ENCODE data around the gene CEACAM8. TPM values are rescaled to one million over a fixed set of nuclear protein-coding genes. Genes with fewer than 3 reads are reported as not detected.

Gene CEACAM8
- total and polyA plus RNA-seq, 2 donors (not counting 1 experiment from before 2014, with no cell fraction given) = not detected

GRCh38 chr19:42626181-42626580 lies 31.5 kb upstream of the CEACAM8 start:
- Mint-ChIP-seq H3K27me3 (peaks cover 37% of the 10 kb centered on the region), H3K4me3 (no peak overlapping the region), H3K4me1 (no peaks in the 10 kb centered on the region), H3K9me3 (ENCODE audit: insufficient read depth) (no peaks in the 10 kb centered on the region), H3K27ac (no peak overlapping the region)
- WGBS (ENCODE audit: insufficient coverage) = no CpG with 5 or more reads among the region's 2 CpGs
- Histone ChIP-seq H3K79me2 (ENCODE audit: control insufficient read depth, insufficient read depth, low read length) (no peaks in the 10 kb centered on the region), H3K9me3 (ENCODE audit: control extremely low read depth in 1 of 3, control insufficient read depth in 2 of 3, insufficient read depth in 1 of 3, low read length in 2 of 3) (peaks cover 0 to 3% (median 0%) of the 10 kb centered on the region in 3 donors), H3K36me3 (replicated peaks in 1 of 2; ENCODE audit: control extremely low read depth in 1 of 2, control insufficient read depth in 1 of 2, extremely low read depth in 1 of 2, insufficient read depth in 2 of 2, low read length in 1 of 2) (no peaks in the 10 kb centered on the region), H3K9ac (ENCODE audit: low read length) (no peak overlapping the region), H4K20me1 (ENCODE audit: control insufficient read depth, insufficient read depth, low read length, poor library complexity, severe bottlenecking) (no peaks in the 10 kb centered on the region), H3K4me1 (ENCODE audit: control insufficient read depth in 2 of 2, insufficient read depth in 2 of 2, low read length in 2 of 2) (no peaks in the 10 kb centered on the region), H3K27ac (ENCODE audit: low read length in 2 of 2) (no peak overlapping the region), H2AFZ (ENCODE audit: insufficient read depth, low read depth, low read length, poor library complexity, severe bottlenecking) (no peak overlapping the region), H3K4me2 (replicated peaks; ENCODE audit: low read depth, low read length, poor library complexity, severe bottlenecking) (no peak overlapping the region), H3K4me3 (ENCODE audit: control extremely low read depth in 1 of 5, extremely low read depth in 1 of 5, insufficient read depth in 1 of 5, low read depth in 2 of 5, low read length in 4 of 5) (no peak overlapping the region), H3K27me3 (replicated peaks in 1 of 4; ENCODE audit: control extremely low read depth in 1 of 4, control insufficient read depth in 3 of 4, insufficient read depth in 4 of 4, low read length in 3 of 4) (peaks cover 0 to 3% (median 1%) of the 10 kb centered on the region in 4 experiments)
- TF ChIP-seq CTCF (IDR thresholded peaks at IDR 0.05) (no peak), EZH2 (IDR thresholded peaks at IDR 0.05; ENCODE audit: borderline replicate concordance, insufficient read depth, low read depth, low read length, poor library complexity, severe bottlenecking) (no peak)
- intact Hi-C loops (cut with micrococcal nuclease) = no loop called here
- ATAC-seq (ENCODE audit: low read depth) = no peak
- DNase-seq = no peak
- CTCF ChIA-PET = interaction anchor here (2.0 kb wide), 1 partner anchor 10 kb away, joined by 5 read pairs; no protein-coding TSS in a partner anchor
- POLR2A ChIA-PET = no interaction called here

GRCh38 chr19:42619271-42619670 lies 24.5 kb upstream of the CEACAM8 start:
- ChIA-PET POLR2A (no interaction called here), CTCF (no interaction called here)
- peaks cover 0 to 2% (median 0%) of the 10 kb centered on the region in 4 experiments for H3K27me3 ChIP-seq (replicated peaks in 1 of 4; ENCODE audit: control extremely low read depth in 1 of 4, control insufficient read depth in 3 of 4, insufficient read depth in 4 of 4, low read length in 3 of 4)
- H3K9ac ChIP-seq (ENCODE audit: low read length) = no peak overlapping the region
- DNase-seq = no peak
- TF ChIP-seq CTCF (IDR thresholded peaks at IDR 0.05) (no peak), EZH2 (IDR thresholded peaks at IDR 0.05; ENCODE audit: borderline replicate concordance, insufficient read depth, low read depth, low read length, poor library complexity, severe bottlenecking) (no peak)
- no peak for ATAC-seq (ENCODE audit: low read depth)
- no peak overlapping the region for H3K4me3 ChIP-seq (ENCODE audit: control extremely low read depth in 1 of 5, extremely low read depth in 1 of 5, insufficient read depth in 1 of 5, low read depth in 2 of 5, low read length in 4 of 5)
- Mint-ChIP-seq H3K9me3 (ENCODE audit: insufficient read depth) (no peaks in the 10 kb centered on the region), H3K4me1 (no peaks in the 10 kb centered on the region), H3K27ac (no peak overlapping the region), H3K27me3 (peaks cover 26% of the 10 kb centered on the region), H3K4me3 (no peak overlapping the region)
- intact Hi-C loops (cut with micrococcal nuclease) = no loop called here
- no peaks in the 10 kb centered on the region for H3K79me2 ChIP-seq (ENCODE audit: control insufficient read depth, insufficient read depth, low read length)
- WGBS (ENCODE audit: insufficient coverage) = 80% methylated on average over 1 of the region's 1 CpG
- H3K36me3 ChIP-seq (replicated peaks in 1 of 2; ENCODE audit: control extremely low read depth in 1 of 2, control insufficient read depth in 1 of 2, extremely low read depth in 1 of 2, insufficient read depth in 2 of 2, low read length in 1 of 2) = no peaks in the 10 kb centered on the region
- H2AFZ ChIP-seq (ENCODE audit: insufficient read depth, low read depth, low read length, poor library complexity, severe bottlenecking) = no peak overlapping the region
- no peaks in the 10 kb centered on the region for H3K9me3 ChIP-seq (ENCODE audit: control extremely low read depth in 1 of 3, control insufficient read depth in 2 of 3, insufficient read depth in 1 of 3, low read length in 2 of 3)
- no peak overlapping the region for H3K4me2 ChIP-seq (replicated peaks; ENCODE audit: low read depth, low read length, poor library complexity, severe bottlenecking)
- H3K4me1 ChIP-seq (ENCODE audit: control insufficient read depth in 2 of 2, insufficient read depth in 2 of 2, low read length in 2 of 2) = no peaks in the 10 kb centered on the region
- H3K27ac ChIP-seq (ENCODE audit: low read length in 2 of 2) = no peak overlapping the region
- no peaks in the 10 kb centered on the region for H4K20me1 ChIP-seq (ENCODE audit: control insufficient read depth, insufficient read depth, low read length, poor library complexity, severe bottlenecking)

Measured in B cell (primary cell).